Loucy (cell line): Measurements from ENCODE around the gene MAML3.

Source experiments
- CTCF ChIP-seq: fragments of 200-600 bp; sonication (generic); conservative IDR thresholded peaks from 2 replicates; pipeline ENCODE4 v1.5.1; 2014; ENCODE audit warnings: mild to moderate bottlenecking, antibody characterized with exemption, low read length
- EZH2phosphoT487 ChIP-seq: fragments of 200-600 bp; IDR thresholded peaks from 2 replicates; pipeline ENCODE4 v1.6.1; 2018; ENCODE audit warnings: antibody characterized with exemption, mild to moderate bottlenecking, moderate library complexity, borderline replicate concordance

- TF ChIP-seq CTCF = no peak
- TF ChIP-seq EZH2phosphoT487 = no peak
Measured at GRCh38 chr4:139718833-139719232, 435.2 kb downstream of the MAML3 start.
